H1 (cell line): ENCODE data around the gene CNPY3. TPM values are rescaled to one million over a fixed set of nuclear protein-coding genes. Genes with fewer than 3 reads are reported as not detected.

Experiments
- CTCF ChIA-PET: fragments of 300-600 bp; sonication (Branson Sonifier 250); formaldehyde crosslinking; loops from one replicate; lab custom pipeline; 2021; ENCODE audit not compliant: partially characterized antibody; lab: Charles Lee
- POLR2A ChIA-PET: fragments of 300-600 bp; sonication (Branson Sonifier 250); formaldehyde crosslinking; loops from one replicate; lab custom pipeline; 2021; ENCODE audit warnings: inconsistent platforms; ENCODE audit not compliant: partially characterized antibody; lab: Charles Lee
- DNase-seq, 2 experiments: peaks; one replicate each; pipeline versions ENCODE4 v3.0.0 to v3.0.0-alpha.2; 2010 to 2022; ENCODE audit warnings: low spot score in 2 of 2, low read depth in 1 of 2, mixed read lengths in 1 of 2
- FAIRE-seq: peaks from 2 replicates; lab custom pipeline; 2011; peaks lifted over from hg19 to GRCh38; lab: Jason Lieb, UNC
- H2AFZ ChIP-seq: 2 replicates; pipeline ENCODE4 v1.8.1; 2012; ENCODE audit warnings: low read length, inconsistent platforms
- H2AK5ac ChIP-seq: 2 replicates; pipeline ENCODE4 v1.6.1; 2013; ENCODE audit warnings: low read depth, low read length
- H2BK120ac ChIP-seq: replicated peaks from 2 replicates; pipeline ENCODE3; 2013; ENCODE audit warnings: low read depth, low read length, inconsistent platforms
- H2BK12ac ChIP-seq: 2 replicates; pipeline ENCODE4 v1.6.1; 2013; ENCODE audit warnings: low read depth, low read length
- H2BK15ac ChIP-seq: 2 replicates; pipeline ENCODE4 v1.6.1; 2013; ENCODE audit warnings: low read length
- H2BK20ac ChIP-seq: 2 replicates; pipeline ENCODE4 v1.6.1; 2013; ENCODE audit warnings: low read length
- H2BK5ac ChIP-seq: 2 replicates; pipeline ENCODE4 v1.6.1; 2013; ENCODE audit warnings: low read depth, low read length
- H3K14ac ChIP-seq: 2 replicates; pipeline ENCODE4 v1.6.1; 2013; ENCODE audit warnings: inconsistent platforms; ENCODE audit not compliant: insufficient read length
- H3K18ac ChIP-seq: 2 replicates; pipeline ENCODE4 v1.6.1; 2013; ENCODE audit warnings: low read length; ENCODE audit errors: extremely low read depth
- H3K23ac ChIP-seq: 2 replicates; pipeline ENCODE4 v1.6.1; 2013; ENCODE audit warnings: inconsistent platforms; ENCODE audit not compliant: insufficient read length
- H3K23me2 ChIP-seq: 2 replicates; pipeline ENCODE4 v1.6.1; 2013; ENCODE audit warnings: low read depth, low read length
- H3K27ac ChIP-seq: 2 replicates; pipeline ENCODE4 v1.6.1; 2011; ENCODE audit warnings: low read depth, low read length, inconsistent platforms
- H3K27me3 ChIP-seq, 4 experiments: replicated peaks in 1 of 4; 1 replicate in 1 of 4; 2 replicates in 3 of 4; pipeline versions ENCODE4 v1.6.1 to v1.8.1; 2011 to 2013; ENCODE audit warnings: low read length in 3 of 4, mild to moderate bottlenecking in 3 of 4, inconsistent platforms in 2 of 4, mixed read lengths in 2 of 4, moderate library complexity in 1 of 4; ENCODE audit not compliant: control insufficient read depth in 3 of 4, insufficient read depth in 3 of 4; ENCODE audit errors: extremely low read depth in 1 of 4
- H3K36me3 ChIP-seq, 4 experiments: 2 replicates each; pipeline versions ENCODE4 v1.6.1 to v1.8.1; 2011 to 2013; ENCODE audit warnings: mild to moderate bottlenecking in 4 of 4, low read length in 3 of 4, moderate library complexity in 2 of 4, control low read depth in 1 of 4, inconsistent platforms in 1 of 4; ENCODE audit not compliant: insufficient read depth in 4 of 4, control insufficient read depth in 2 of 4
- H3K4ac ChIP-seq: replicated peaks from 2 replicates; pipeline ENCODE3; 2013; ENCODE audit warnings: low read length, low read depth, mixed read lengths, inconsistent platforms; ENCODE audit not compliant: insufficient read length
- H3K4me1 ChIP-seq, 4 experiments: replicated peaks in 1 of 4; 1 replicate in 1 of 4; 2 replicates in 3 of 4; pipeline versions ENCODE4 v1.6.1 to v1.8.1; 2011 to 2013; ENCODE audit warnings: low read length in 3 of 4, inconsistent platforms in 2 of 4, mixed read lengths in 1 of 4; ENCODE audit not compliant: insufficient read depth in 4 of 4, control insufficient read depth in 3 of 4
- H3K4me2 ChIP-seq, 2 experiments: 2 replicates each; pipeline versions ENCODE4 v1.6.1 to v1.8.1; 2011 to 2013; ENCODE audit warnings: low read depth in 2 of 2, low read length in 2 of 2, control low read depth in 1 of 2, inconsistent platforms in 1 of 2, mild to moderate bottlenecking in 1 of 2; ENCODE audit not compliant: insufficient read depth in 1 of 2
- H3K4me3 ChIP-seq, 4 experiments: fragments of 200-600, 300-600 bp in 1 of 4; sonication (generic), shearing (Covaris generic), sonication (Bioruptor Twin) in 1 of 4; 2 replicates each; pipeline versions ENCODE4 v1.5.1 to v1.8.1; 2011 to 2016; ENCODE audit warnings: low read length in 4 of 4, low read depth in 3 of 4, control low read depth in 2 of 4, inconsistent platforms in 2 of 4, mild to moderate bottlenecking in 2 of 4, mixed read lengths in 1 of 4, moderate library complexity in 1 of 4; ENCODE audit not compliant: insufficient read depth in 2 of 4; ENCODE audit errors: extremely low read depth in 1 of 4
- H3K56ac ChIP-seq: replicated peaks from 2 replicates; pipeline ENCODE3; 2013; ENCODE audit warnings: low read depth, mild to moderate bottlenecking, mixed read lengths, low read length, inconsistent platforms; ENCODE audit not compliant: insufficient read length
- H3K79me1 ChIP-seq: 2 replicates; pipeline ENCODE4 v1.6.1; 2013; ENCODE audit warnings: low read depth, low read length, control low read depth
- H3K79me2 ChIP-seq, 2 experiments: 2 replicates each; pipeline versions ENCODE4 v1.6.1 to v1.8.1; 2012 to 2013; ENCODE audit warnings: low read length in 2 of 2, mild to moderate bottlenecking in 2 of 2, inconsistent platforms in 1 of 2; ENCODE audit not compliant: insufficient read depth in 2 of 2, control insufficient read depth in 1 of 2
- H3K9ac ChIP-seq, 4 experiments: replicated peaks in 1 of 4; 1 replicate in 1 of 4; 2 replicates in 3 of 4; pipeline versions ENCODE4 v1.6.1 to v1.8.1; 2011 to 2013; ENCODE audit warnings: low read depth in 3 of 4, low read length in 3 of 4, control low read depth in 2 of 4, mild to moderate bottlenecking in 2 of 4, moderate library complexity in 2 of 4, inconsistent platforms in 1 of 4; ENCODE audit errors: extremely low read depth in 1 of 4
- H3K9me3 ChIP-seq, 2 experiments: 2 replicates each; pipeline versions ENCODE4 v1.6.1 to v1.8.1; 2012 to 2013; ENCODE audit warnings: mild to moderate bottlenecking in 2 of 2, moderate library complexity in 2 of 2, control low read depth in 1 of 2, inconsistent platforms in 1 of 2, low read depth in 1 of 2, low read length in 1 of 2, mixed read lengths in 1 of 2; ENCODE audit not compliant: insufficient read depth in 2 of 2
- H4K20me1 ChIP-seq, 2 experiments: replicated peaks in 1 of 2; 2 replicates each; pipeline versions ENCODE3 to v1.8.1; 2011 to 2013; ENCODE audit warnings: inconsistent platforms in 2 of 2, low read length in 2 of 2, mild to moderate bottlenecking in 1 of 2; ENCODE audit not compliant: insufficient read depth in 2 of 2, control insufficient read depth in 1 of 2
- H4K5ac ChIP-seq: 2 replicates; pipeline ENCODE4 v1.6.1; 2013; ENCODE audit warnings: low read length, low read depth, mixed read lengths, inconsistent platforms; ENCODE audit not compliant: insufficient read length
- H4K8ac ChIP-seq: 2 replicates; pipeline ENCODE4 v1.8.0; 2013; ENCODE audit warnings: mild to moderate bottlenecking, moderate library complexity, low read length, inconsistent platforms; ENCODE audit not compliant: insufficient read depth; ENCODE audit errors: extremely low read depth
- H4K91ac ChIP-seq: replicated peaks from 2 replicates; pipeline ENCODE3; 2013; ENCODE audit warnings: low read length, mixed read lengths, inconsistent platforms; ENCODE audit not compliant: insufficient read length
- CTCF ChIP-seq, 3 experiments: IDR thresholded peaks; 1 replicate in 2 of 3; 2 replicates in 1 of 3; pipeline versions ENCODE4 v1.5.1 to v1.6.1; 2011; ENCODE audit warnings: low read length in 3 of 3, mild to moderate bottlenecking in 3 of 3, inconsistent platforms in 2 of 3, low read depth in 1 of 3, moderate library complexity in 1 of 3; ENCODE audit not compliant: insufficient read depth in 1 of 3; ENCODE audit errors: control extremely low read depth in 1 of 3
- KDM4A ChIP-seq: IDR thresholded peaks from one replicate; pipeline ENCODE4 v1.7.1; 2012; ENCODE audit warnings: low read depth, mild to moderate bottlenecking, moderate library complexity, low read length, inconsistent platforms; ENCODE audit not compliant: severe bottlenecking
- NANOG ChIP-seq: IDR thresholded peaks from 2 replicates; pipeline ENCODE4 v1.6.1; 2011; ENCODE audit warnings: low read length, low read depth, mild to moderate bottlenecking, inconsistent platforms; ENCODE audit not compliant: insufficient read depth, poor library complexity, severe bottlenecking
- NRF1 ChIP-seq: IDR thresholded peaks from 2 replicates; pipeline ENCODE4 v1.6.1; 2011; ENCODE audit warnings: mild to moderate bottlenecking, low read depth, low read length, improper control_type of control experiment
- PHF8 ChIP-seq: fragments of 200-600 bp; sonication (generic); conservative IDR thresholded peaks from 2 replicates; pipeline ENCODE4 v1.7.1; 2012; ENCODE audit warnings: low read depth, mild to moderate bottlenecking, inconsistent platforms, low read length, moderate library complexity
- RAD21 ChIP-seq, 2 experiments: IDR thresholded peaks in 1 of 2; conservative IDR thresholded peaks in 1 of 2; 2 replicates each; pipeline ENCODE4 v1.6.1; 2011; ENCODE audit warnings: low read depth in 2 of 2, low read length in 2 of 2, improper control_type of control experiment in 1 of 2, inconsistent platforms in 1 of 2, mild to moderate bottlenecking in 1 of 2, moderate library complexity in 1 of 2
- TCF12 ChIP-seq: IDR thresholded peaks from 2 replicates; pipeline ENCODE4 v1.6.1; 2011; ENCODE audit warnings: low read depth, mild to moderate bottlenecking, low read length
- WGBS, 2 experiments: shearing (Covaris generic) in 1 of 2; methylation state at CpG; one replicate each; pipeline versions ENCODE4 v1.1.6 to v1.1.7; 2013 to 2015; ENCODE audit warnings: low lambda C conversion rate in 2 of 2, mixed read lengths in 2 of 2, inconsistent platforms in 1 of 2, low coverage in 1 of 2, missing lambda C conversion rate in 1 of 2; ENCODE audit not compliant: insufficient replicate concordance in 2 of 2, insufficient coverage in 1 of 2, insufficient read length in 1 of 2; ENCODE audit errors: extremely low coverage in 1 of 2, missing lambda C conversion rate in 1 of 2; 5-methylcytosine and 5-hydroxymethylcytosine counted together
- polyA plus RNA-seq, 7 experiments: library from polyadenylated mRNA; depleted of rRNA in 3 of 7; stranded (reverse) in 5 of 7; unstranded in 2 of 7; fragments of >200 nt in 5 of 7; fragments of 200-250 nt in 2 of 7; gene quantifications; 1 replicate in 5 of 7; 2 replicates in 1 of 7; 4 replicates in 1 of 7; pipeline versions ENCODE4 v1.2.1 to v1.2.3, GENCODE V29; 2011 to 2013; ENCODE audit warnings: missing spikeins in 2 of 7, mixed read lengths in 2 of 7
- total RNA-seq: library from RNA; stranded (reverse); fragmentation: NEBNext Ultra II Directional; extraction: Animal tissue kit (Norgen Biotek cat#: 25700); gene quantifications from 2 replicates; pipeline ENCODE4 v1.2.1, GENCODE V29; 2021

CNPY3 gene
- total and polyA plus RNA-seq, 2 of the 8 experiments (the other 6 are each of a cell fraction or from before 2014, with no cell fraction given) = 49.6 to 64.5 TPM

- DNase-seq (peak; percentile 64 to 82), FAIRE-seq (no peak)
- Histone ChIP-seq H3K14ac (no peak overlapping the region), H2BK120ac (no peak overlapping the region), H3K23me2 (peaks cover 10% of the 10 kb centered on the region), H2AFZ (no peak overlapping the region), H4K8ac (peak overlapping the region; percentile 26; the same call in 1 of the 2 replicates), H3K9ac (no peak overlapping the region), H4K91ac (no peak overlapping the region), H3K4me3 (no peak overlapping the region), H2BK15ac (no peak overlapping the region), H3K23ac (no peak overlapping the region), H3K18ac (peak overlapping the region; percentile 71; the same call in 1 of the 2 replicates), H3K9me3 (no peaks in the 10 kb centered on the region), H2BK20ac (no peak overlapping the region), H3K36me3 (peaks cover 0 to 2% (median 0%) of the 10 kb centered on the region in 4 experiments; a peak in 1 of 8 replicates), H3K79me1 (no peaks in the 10 kb centered on the region; the same call in 1 of the 2 replicates), H2AK5ac (no peak overlapping the region), H2BK12ac (0 out of 2 replicates have a peak overlapping the region, but pooled peaks have one; percentile 68), H3K79me2 (no peaks in the 10 kb centered on the region), H3K4me2 (no peak overlapping the region), H2BK5ac (no peak overlapping the region; the same call in 1 of the 2 replicates), H3K27ac (no peak overlapping the region), H4K20me1 (peaks cover 0 to 2% of the 10 kb centered on the region in 2 experiments), H3K4ac (no peak overlapping the region), H3K4me1 (peaks cover 0 to 10% (median 6%) of the 10 kb centered on the region in 4 experiments; a peak in 5 of 7 replicates), H4K5ac (no peak overlapping the region), H3K27me3 (peaks cover 0 to 13% (median 10%) of the 10 kb centered on the region in 4 experiments; a peak in 5 of 7 replicates), H3K56ac (no peak overlapping the region)
- CTCF ChIA-PET = interaction anchor here (0.6 to 4.3 kb wide), 33 partner anchors 8 to 392 kb away, joined by 3 to 33 read pairs (median 5); partner anchors contain the start of genes CNPY3, PEX6 and PPP2R5D
- POLR2A ChIA-PET = interaction anchor here (0.6 to 5.3 kb wide), 18 partner anchors 11 to 158 kb away, joined by 3 to 27 read pairs (median 4); partner anchors contain the start of genes CNPY3, CUL7, PEX6 and PPP2R5D
- 78% methylated on average over 9 of the region's 9 CpGs; no CpG with 5 or more reads in 1 of the 2 experiments for WGBS, 2 experiments
- TF ChIP-seq TCF12 (no peak), PHF8 (no peak), RAD21 (IDR thresholded peaks at IDR 0.05 in 1 of 2, conservative IDR thresholded peaks at IDR 0.05 in 1 of 2; ENCODE audit: low read depth in 2 of 2, low read length in 2 of 2) (peak; percentile 69 to 79), CTCF (IDR thresholded peaks at IDR 0.05; ENCODE audit: control extremely low read depth in 1 of 3, insufficient read depth in 1 of 3, low read depth in 1 of 3, low read length in 3 of 3) (peak in 2 of 3 experiments; percentile 50 to 63; a peak in 3 of 4 replicates), KDM4A (no peak), NANOG (no peak), NRF1 (no peak)
Observed at GRCh38 chr6:42963855-42964605, 34.8 kb downstream of the CNPY3 start.
